Neural cell (in vitro differentiated cells): Measurements from ENCODE around the gene COG1.

Source experiments
- EZH2 ChIP-seq: fragments of 200-600, 300-800 bp; shearing (Covaris generic), sonication (generic); IDR thresholded peaks from 2 replicates; pipeline ENCODE4 v1.6.1; 2014; ENCODE audit warnings: antibody characterized with exemption, low read length, borderline replicate concordance, mild to moderate bottlenecking; ENCODE audit not compliant: insufficient read depth, poor library complexity, severe bottlenecking
- MXI1 ChIP-seq: fragments of 450-650 bp; conservative IDR thresholded peaks from 2 replicates; pipeline ENCODE4 v1.6.1; 2014; ENCODE audit warnings: antibody characterized with exemption, mild to moderate bottlenecking; ENCODE audit not compliant: poor library complexity, severe bottlenecking
- RAD21 ChIP-seq: fragments of 450-650 bp; conservative IDR thresholded peaks from 2 replicates; pipeline ENCODE4 v1.6.1; 2014; ENCODE audit warnings: antibody characterized with exemption, mild to moderate bottlenecking, moderate library complexity
- TAF1 ChIP-seq: IDR thresholded peaks from 2 replicates; pipeline ENCODE4 v1.6.1; 2012; ENCODE audit warnings: low read depth
- TF ChIP-seq, protein P1 (sequence below): fragments of 450-650 bp; IDR thresholded peaks from 2 replicates; pipeline ENCODE4 v1.5.1; 2014; ENCODE audit warnings: antibody characterized with exemption, mild to moderate bottlenecking, moderate library complexity; ENCODE audit not compliant: poor library complexity, severe bottlenecking
- TF ChIP-seq, protein P2 (sequence below): IDR thresholded peaks from 2 replicates; pipeline ENCODE4 v1.6.1; 2012; ENCODE audit warnings: borderline replicate concordance

DNA sequence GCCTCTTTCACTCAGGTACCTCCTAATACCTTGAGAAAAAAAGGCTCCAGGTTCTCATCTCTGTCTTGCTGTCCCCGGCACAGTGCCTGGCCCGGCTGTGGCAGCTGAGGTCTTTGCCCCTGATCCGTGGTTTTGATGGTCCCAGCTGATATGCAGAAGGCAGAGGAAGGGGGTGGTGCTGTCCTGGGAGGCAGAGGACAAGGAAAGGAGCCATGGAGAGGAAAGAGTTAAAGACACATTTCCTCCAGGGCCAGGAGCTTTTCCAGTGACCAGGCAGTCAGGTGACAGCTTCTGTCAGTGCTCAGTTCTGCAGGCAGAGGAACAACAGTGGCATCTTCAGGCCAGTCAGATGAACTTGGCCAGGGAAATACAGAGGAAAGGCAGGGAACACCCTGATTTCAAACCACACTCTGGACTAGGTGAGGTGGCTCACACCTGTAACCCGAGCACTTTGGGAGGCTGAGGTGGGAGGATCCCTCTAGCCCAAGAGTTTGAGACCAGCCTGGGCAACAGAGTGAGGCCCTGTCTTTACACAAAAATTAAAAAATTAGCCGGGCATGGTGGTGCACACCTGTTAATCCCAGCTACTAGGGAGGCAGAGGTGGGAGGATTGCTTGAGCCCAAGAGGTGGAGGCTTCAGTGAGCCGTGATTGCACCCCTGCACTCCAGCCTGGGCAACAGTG is 3.3 kb upstream of the COG1 start:
- TF ChIP-seq, protein P1, sequence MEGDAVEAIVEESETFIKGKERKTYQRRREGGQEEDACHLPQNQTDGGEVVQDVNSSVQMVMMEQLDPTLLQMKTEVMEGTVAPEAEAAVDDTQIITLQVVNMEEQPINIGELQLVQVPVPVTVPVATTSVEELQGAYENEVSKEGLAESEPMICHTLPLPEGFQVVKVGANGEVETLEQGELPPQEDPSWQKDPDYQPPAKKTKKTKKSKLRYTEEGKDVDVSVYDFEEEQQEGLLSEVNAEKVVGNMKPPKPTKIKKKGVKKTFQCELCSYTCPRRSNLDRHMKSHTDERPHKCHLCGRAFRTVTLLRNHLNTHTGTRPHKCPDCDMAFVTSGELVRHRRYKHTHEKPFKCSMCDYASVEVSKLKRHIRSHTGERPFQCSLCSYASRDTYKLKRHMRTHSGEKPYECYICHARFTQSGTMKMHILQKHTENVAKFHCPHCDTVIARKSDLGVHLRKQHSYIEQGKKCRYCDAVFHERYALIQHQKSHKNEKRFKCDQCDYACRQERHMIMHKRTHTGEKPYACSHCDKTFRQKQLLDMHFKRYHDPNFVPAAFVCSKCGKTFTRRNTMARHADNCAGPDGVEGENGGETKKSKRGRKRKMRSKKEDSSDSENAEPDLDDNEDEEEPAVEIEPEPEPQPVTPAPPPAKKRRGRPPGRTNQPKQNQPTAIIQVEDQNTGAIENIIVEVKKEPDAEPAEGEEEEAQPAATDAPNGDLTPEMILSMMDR, result peak; percentile 90
- TF ChIP-seq MXI1 (no peak), TAF1 (no peak), RAD21 (peak; percentile 97), EZH2 (no peak)
- TF ChIP-seq, protein P2, sequence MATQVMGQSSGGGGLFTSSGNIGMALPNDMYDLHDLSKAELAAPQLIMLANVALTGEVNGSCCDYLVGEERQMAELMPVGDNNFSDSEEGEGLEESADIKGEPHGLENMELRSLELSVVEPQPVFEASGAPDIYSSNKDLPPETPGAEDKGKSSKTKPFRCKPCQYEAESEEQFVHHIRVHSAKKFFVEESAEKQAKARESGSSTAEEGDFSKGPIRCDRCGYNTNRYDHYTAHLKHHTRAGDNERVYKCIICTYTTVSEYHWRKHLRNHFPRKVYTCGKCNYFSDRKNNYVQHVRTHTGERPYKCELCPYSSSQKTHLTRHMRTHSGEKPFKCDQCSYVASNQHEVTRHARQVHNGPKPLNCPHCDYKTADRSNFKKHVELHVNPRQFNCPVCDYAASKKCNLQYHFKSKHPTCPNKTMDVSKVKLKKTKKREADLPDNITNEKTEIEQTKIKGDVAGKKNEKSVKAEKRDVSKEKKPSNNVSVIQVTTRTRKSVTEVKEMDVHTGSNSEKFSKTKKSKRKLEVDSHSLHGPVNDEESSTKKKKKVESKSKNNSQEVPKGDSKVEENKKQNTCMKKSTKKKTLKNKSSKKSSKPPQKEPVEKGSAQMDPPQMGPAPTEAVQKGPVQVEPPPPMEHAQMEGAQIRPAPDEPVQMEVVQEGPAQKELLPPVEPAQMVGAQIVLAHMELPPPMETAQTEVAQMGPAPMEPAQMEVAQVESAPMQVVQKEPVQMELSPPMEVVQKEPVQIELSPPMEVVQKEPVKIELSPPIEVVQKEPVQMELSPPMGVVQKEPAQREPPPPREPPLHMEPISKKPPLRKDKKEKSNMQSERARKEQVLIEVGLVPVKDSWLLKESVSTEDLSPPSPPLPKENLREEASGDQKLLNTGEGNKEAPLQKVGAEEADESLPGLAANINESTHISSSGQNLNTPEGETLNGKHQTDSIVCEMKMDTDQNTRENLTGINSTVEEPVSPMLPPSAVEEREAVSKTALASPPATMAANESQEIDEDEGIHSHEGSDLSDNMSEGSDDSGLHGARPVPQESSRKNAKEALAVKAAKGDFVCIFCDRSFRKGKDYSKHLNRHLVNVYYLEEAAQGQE, result no peak
